Natural killer cell treated with Interleukin-12 subunit alpha and Interleukin-12 subunit beta and Interleukin-15 and Interleukin-18, amount 100 ng/mL, for 72 hours (primary cell): ENCODE measurements around the gene EXOC4. TPM values are rescaled to one million over a fixed set of nuclear protein-coding genes. Genes with fewer than 3 reads are reported as not detected.

Source experiments
- ATAC-seq, 2 donors: fragments of 150-1000 bp; cut with Tn5 transposase in 1 of 2; sonication (Bioruptor Pico), chemical (Tn5 transposase) in 1 of 2; 2 replicates each; pipeline ENCODE4 v1.10.0; 2021
- DNase-seq: peaks from one replicate; pipeline ENCODE4 v3.0.0; 2022; ENCODE audit warnings: low spot score
- H3K27ac Mint-ChIP-seq, 2 donors: 1 replicate in 1 of 2; 2 replicates in 1 of 2; pipeline ENCODE4 v1.8.0; 2022; ENCODE audit warnings: mixed read lengths in 2 of 2, mild to moderate bottlenecking in 1 of 2, moderate library complexity in 1 of 2
- H3K27me3 Mint-ChIP-seq, 2 donors: 1 replicate in 1 of 2; 2 replicates in 1 of 2; pipeline ENCODE4 v1.8.0; 2022; ENCODE audit warnings: mixed read lengths in 2 of 2
- H3K36me3 Mint-ChIP-seq: one replicate; pipeline ENCODE4 v1.8.0; 2022; ENCODE audit warnings: mixed read lengths
- H3K4me1 Mint-ChIP-seq, 2 donors: 1 replicate in 1 of 2; 2 replicates in 1 of 2; pipeline ENCODE4 v1.8.0; 2022; ENCODE audit warnings: low read depth in 2 of 2, mixed read lengths in 2 of 2, mild to moderate bottlenecking in 1 of 2
- H3K4me3 Mint-ChIP-seq: one replicate; pipeline ENCODE4 v1.8.0; 2022; ENCODE audit warnings: mixed read lengths
- H3K9me3 Mint-ChIP-seq: 2 replicates; pipeline ENCODE4 v1.8.0; 2022; ENCODE audit warnings: mixed read lengths
- total RNA-seq, 2 donors: library from RNA; stranded (reverse); gene quantifications; one replicate each; pipeline ENCODE4 v1.2.3, GENCODE V29; 2022

EXOC4 gene
- total RNA-seq, 2 donors from 2014 or later, result 78.5 to 107 TPM

DNA sequence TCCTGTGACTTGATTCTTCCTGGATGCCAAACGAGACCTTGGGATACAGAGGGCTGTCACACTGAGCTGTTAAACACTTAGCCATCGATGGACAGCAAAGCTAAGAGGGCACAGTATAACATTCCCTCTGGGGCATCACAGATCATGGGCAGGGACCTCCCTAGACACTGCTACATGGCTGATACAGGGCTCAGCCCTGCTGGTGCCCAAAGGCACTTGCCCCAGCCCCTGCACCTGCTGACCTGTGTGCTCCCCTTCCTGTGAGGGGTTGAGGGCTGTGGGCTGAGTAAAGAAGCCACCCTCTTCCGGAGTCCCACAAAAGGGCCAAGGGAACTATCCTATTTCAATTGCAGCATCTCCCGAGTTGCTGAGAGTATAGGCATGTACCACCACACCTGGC is 337.9 kb downstream of the EXOC4 start:
- DNase-seq (no peak), ATAC-seq (peak in 1 of 2 donors; percentile 6)
- no peak overlapping the region for H3K27ac Mint-ChIP-seq
- H3K4me3 Mint-ChIP-seq, result no peak overlapping the region
- peaks cover 0 to 3% of the 10 kb centered on the region in 2 donors for H3K4me1 Mint-ChIP-seq
- H3K9me3 Mint-ChIP-seq, result no peaks in the 10 kb centered on the region
- no peaks in the 10 kb centered on the region for H3K27me3 Mint-ChIP-seq
- H3K36me3 Mint-ChIP-seq, result no peaks in the 10 kb centered on the region

DNA sequence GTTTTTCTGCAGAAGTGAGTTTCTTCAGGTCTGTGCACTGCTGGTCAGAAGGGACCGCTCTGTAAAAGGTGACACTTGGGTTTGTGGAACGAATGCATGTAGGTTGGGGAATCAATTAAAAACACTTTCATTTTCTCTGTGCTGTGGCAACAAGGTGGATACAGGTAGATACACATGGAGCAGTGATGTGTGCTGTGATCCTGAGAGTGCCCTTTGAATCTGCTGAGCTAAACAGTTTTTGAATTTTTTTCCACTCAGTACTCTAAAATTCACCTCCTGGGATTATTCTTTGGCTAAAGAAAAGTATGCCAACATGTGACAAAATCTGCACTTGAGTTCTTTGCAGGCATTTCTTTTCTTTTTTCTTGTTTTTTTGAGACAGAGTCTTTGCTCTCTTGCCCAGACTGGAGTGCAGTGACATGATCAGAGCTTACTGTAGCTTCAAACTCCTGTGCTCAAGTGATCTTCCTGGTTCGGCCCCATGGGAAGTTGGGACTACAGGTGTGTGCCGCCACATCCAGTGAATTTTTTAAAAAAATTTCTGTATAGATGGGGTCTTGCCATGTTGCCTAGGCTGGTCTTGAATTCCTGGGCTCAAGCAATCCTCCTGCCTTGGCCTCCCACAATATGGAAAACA is 338.9 kb downstream of the EXOC4 start:
- no peak overlapping the region for H3K4me3 Mint-ChIP-seq
- no peaks in the 10 kb centered on the region for H3K36me3 Mint-ChIP-seq
- no peak overlapping the region for H3K27ac Mint-ChIP-seq

DNA sequence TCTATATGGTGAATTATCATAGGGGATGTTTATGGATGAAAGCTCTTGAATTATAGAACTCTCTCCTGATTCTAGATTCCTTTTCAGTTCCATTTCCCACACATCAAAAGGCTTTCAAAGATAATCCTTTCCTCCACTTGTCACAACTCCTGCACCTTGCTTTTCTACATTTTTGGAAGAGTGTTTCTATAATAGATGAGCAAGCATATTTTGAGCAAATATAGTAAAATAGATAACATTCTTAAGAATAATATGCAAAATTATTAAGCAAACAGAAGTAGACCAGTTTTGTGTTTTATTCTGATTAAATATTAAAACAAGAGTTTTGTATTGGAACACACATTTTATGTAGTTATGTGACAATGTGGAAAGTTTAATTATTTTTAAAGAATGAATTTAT is 340.7 kb downstream of the EXOC4 start:
- Mint-ChIP-seq H3K27me3 (no peaks in the 10 kb centered on the region), H3K36me3 (no peaks in the 10 kb centered on the region), H3K9me3 (no peaks in the 10 kb centered on the region), H3K4me3 (no peak overlapping the region), H3K27ac (no peak overlapping the region), H3K4me1 (peaks cover 0 to 3% of the 10 kb centered on the region in 2 donors)
- DNase-seq, result no peak
- ATAC-seq, result no peak

More for the DNA sequence above, 338.9 kb downstream of the EXOC4 start:
- peaks cover 0 to 3% of the 10 kb centered on the region in 2 donors for H3K4me1 Mint-ChIP-seq
- no peaks in the 10 kb centered on the region for H3K27me3 Mint-ChIP-seq
- H3K9me3 Mint-ChIP-seq, result no peaks in the 10 kb centered on the region
- ATAC-seq (no peak), DNase-seq (no peak)

DNA sequence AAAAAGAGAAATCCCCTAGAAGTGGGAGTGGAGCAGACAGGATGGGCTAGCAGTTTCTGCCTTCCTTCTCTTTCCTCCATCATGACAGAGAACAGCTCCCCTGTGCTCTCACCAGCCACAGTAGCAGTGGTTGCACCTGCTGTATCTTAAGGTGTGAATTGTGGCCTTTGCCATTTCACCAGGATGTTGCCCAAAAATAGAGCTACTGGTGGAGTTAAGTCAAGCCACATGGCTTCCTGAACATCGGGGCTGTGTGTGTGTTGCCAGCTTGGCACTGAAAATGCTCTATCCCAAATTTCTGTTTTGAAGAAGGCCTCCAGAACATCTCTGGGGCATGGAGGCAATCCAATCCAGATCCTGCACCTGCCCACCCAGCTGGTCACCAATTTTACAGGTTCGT is 348.7 kb downstream of the EXOC4 start:
- peak overlapping the region in 1 of 2 donors; percentile 51 for H3K27ac Mint-ChIP-seq
- no peak for ATAC-seq
- no peaks in the 10 kb centered on the region for H3K9me3 Mint-ChIP-seq
- H3K4me1 Mint-ChIP-seq, result peaks cover 6 to 19% of the 10 kb centered on the region in 2 donors
- no peak overlapping the region for H3K4me3 Mint-ChIP-seq
- no peaks in the 10 kb centered on the region for H3K27me3 Mint-ChIP-seq
- no peaks in the 10 kb centered on the region for H3K36me3 Mint-ChIP-seq
- no peak for DNase-seq

DNA sequence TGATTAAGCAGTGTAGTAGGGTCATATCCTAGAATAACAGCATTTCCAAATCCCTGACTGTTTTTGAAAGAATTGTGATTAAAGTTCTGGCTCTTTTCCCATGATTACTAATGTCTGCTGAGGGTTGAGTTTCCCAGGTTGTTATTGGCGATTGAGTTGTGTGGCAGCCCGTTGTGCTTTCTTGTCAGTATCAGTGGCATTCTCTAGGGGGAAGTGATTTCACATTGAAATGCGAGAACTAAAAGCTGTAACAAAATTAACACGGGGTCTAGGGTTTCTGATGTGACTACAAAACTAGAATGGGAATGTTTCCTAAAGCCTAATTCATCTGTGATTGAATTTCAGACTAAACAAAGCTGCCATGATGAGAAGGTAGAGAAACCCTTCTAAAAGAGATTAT is 349.4 kb downstream of the EXOC4 start:
- no peaks in the 10 kb centered on the region for H3K27me3 Mint-ChIP-seq
- H3K9me3 Mint-ChIP-seq, result no peaks in the 10 kb centered on the region
- H3K4me1 Mint-ChIP-seq, result peaks cover 6 to 19% of the 10 kb centered on the region in 2 donors
- H3K36me3 Mint-ChIP-seq, result no peaks in the 10 kb centered on the region
- H3K27ac Mint-ChIP-seq, result no peak overlapping the region
- no peak overlapping the region for H3K4me3 Mint-ChIP-seq
- DNase-seq (no peak), ATAC-seq (no peak)

DNA sequence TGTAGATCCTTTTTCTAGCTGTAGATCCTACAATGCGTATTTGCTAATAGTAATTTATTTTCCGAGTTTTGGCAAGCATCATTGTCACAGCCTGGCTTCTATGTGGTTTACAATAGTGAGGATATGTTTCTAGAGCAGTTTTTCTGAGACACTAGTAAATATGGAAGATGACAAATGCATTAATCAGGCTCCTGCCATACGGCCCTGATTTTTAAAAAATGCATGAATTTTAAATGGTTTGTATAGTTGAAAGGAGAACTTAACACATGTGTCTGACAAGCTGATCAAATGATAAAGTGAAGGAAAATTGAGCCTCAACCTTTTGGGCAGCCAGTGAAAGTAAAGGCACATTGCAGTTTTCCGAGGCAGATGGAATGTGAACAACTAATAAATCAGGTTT is 354.1 kb downstream of the EXOC4 start:
- Mint-ChIP-seq H3K4me3 (no peak overlapping the region), H3K27ac (no peak overlapping the region), H3K4me1 (peaks cover 9 to 11% of the 10 kb centered on the region in 2 donors), H3K36me3 (no peaks in the 10 kb centered on the region), H3K9me3 (no peaks in the 10 kb centered on the region), H3K27me3 (no peaks in the 10 kb centered on the region)
- ATAC-seq (no peak), DNase-seq (no peak)

DNA sequence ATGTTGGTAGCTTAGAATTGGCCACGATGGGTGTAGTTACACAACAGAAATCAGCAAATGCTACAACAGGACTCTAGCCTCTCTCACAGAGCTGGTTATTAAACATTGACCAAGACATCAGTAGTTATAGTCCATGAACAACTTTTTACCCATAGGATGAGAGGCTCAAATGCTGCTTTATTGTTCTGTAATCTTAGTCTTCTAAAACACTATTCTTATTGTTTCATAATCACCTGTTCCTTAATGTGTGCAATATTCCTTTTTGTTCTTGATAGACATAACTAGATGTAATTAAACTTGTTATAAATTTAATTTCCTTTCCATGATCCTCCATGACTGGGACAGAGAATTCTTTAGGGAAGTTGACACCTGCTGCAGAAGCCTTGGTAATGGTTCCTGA is 356.9 kb downstream of the EXOC4 start:
- Mint-ChIP-seq H3K27ac (no peak overlapping the region), H3K27me3 (no peaks in the 10 kb centered on the region), H3K4me3 (no peak overlapping the region), H3K36me3 (no peaks in the 10 kb centered on the region), H3K4me1 (peaks cover 11 to 15% of the 10 kb centered on the region in 2 donors), H3K9me3 (no peaks in the 10 kb centered on the region)
- ATAC-seq (no peak), DNase-seq (no peak)

DNA sequence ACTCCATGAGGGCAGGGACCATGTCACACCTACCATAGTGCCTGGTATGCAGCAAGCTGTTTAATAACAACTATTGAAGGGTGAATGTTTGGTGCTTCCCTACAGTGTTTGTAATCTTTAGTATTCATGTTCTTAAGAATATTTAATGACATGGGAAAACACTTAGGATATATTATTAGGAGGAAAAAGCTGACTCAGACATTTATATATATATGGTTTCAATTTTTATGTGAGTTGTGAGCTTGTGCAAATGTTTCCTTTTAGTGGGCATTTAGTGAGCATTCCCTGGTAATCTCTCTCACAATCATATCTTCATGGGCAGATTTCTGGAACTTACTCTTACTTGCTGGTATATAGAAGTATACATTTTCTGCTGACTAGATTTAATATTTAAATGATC is 359.1 kb downstream of the EXOC4 start:
- ATAC-seq (no peak), DNase-seq (no peak)
- no peaks in the 10 kb centered on the region for H3K9me3 Mint-ChIP-seq
- H3K4me3 Mint-ChIP-seq, result no peak overlapping the region
- H3K27ac Mint-ChIP-seq, result no peak overlapping the region
- no peaks in the 10 kb centered on the region for H3K27me3 Mint-ChIP-seq
- H3K4me1 Mint-ChIP-seq, result peaks cover 11 to 15% of the 10 kb centered on the region in 2 donors
- H3K36me3 Mint-ChIP-seq, result no peaks in the 10 kb centered on the region

DNA sequence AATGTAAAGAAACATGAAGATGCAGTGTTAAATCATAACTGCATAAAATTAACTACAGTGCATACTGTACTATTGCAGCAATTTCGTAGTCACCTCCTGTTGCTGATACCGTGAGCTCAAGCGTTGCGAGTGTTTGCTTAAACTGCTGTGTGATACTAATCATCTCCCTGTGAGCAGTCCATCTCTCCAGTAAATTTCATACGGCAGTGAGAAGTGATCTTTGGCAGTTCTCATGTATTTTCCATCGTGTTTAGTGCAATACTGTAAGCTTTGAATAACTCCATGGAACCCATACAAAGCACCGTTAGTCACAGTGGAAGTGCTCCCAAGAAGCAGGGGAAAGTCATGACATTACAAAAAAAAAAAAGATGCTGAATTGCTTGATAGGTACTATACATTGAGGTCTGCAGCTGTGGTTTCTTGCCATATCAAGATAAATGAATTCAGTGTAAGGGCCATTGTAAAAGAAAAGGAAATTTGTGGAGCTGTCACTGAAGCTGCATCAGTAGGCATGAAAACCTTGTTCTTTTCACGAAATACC is 360.4 kb downstream of the EXOC4 start:
- no peak for ATAC-seq
- no peak overlapping the region for H3K4me3 Mint-ChIP-seq
- no peaks in the 10 kb centered on the region for H3K36me3 Mint-ChIP-seq
- DNase-seq, result no peak
- H3K9me3 Mint-ChIP-seq, result no peaks in the 10 kb centered on the region
- H3K4me1 Mint-ChIP-seq, result peaks cover 11 to 15% of the 10 kb centered on the region in 2 donors
- no peak overlapping the region for H3K27ac Mint-ChIP-seq
- no peaks in the 10 kb centered on the region for H3K27me3 Mint-ChIP-seq

DNA sequence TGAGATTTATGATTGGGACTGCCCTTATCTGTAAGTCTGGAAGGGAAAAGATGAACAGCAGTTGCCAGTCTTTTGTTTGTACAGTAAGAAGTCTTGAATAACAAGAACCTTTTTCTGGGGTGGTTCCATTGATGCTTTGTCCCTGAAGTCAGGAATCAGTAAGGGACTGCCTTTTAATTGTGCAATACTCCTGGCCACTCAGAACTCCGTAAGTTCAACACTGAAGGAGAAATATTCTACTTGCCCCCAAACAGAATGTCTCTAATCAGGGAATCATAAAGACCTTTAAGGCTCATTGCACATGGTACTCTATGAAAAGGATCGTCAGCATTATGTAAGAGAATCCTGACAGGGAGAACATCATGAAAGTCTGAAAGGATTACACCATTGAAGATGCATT is 361.4 kb downstream of the EXOC4 start:
- Mint-ChIP-seq H3K36me3 (no peaks in the 10 kb centered on the region), H3K4me1 (peaks cover 11 to 15% of the 10 kb centered on the region in 2 donors)

DNA sequence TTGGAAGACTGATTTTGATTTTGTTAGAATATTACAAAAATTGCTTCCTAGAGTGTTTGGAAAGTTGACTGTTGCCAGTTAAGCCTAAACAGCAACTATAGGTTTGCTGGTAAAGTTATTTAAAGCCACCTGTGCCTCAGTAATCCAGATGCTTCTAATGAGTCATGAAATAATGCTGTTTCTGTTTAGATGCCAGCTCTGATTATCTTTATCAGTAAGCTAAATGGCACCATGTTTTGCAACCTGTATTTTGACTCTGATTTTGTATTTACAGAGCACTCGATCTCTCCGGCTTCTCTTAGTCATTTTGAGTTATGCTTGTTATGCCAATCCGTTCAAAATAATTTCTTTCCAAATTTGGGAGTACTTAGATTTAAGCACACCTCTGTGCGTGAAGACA is 366.1 kb downstream of the EXOC4 start:
- H3K27me3 Mint-ChIP-seq, result no peaks in the 10 kb centered on the region
- ATAC-seq, result no peak
- no peak overlapping the region for H3K27ac Mint-ChIP-seq

More for the DNA sequence above, 361.4 kb downstream of the EXOC4 start:
- no peak overlapping the region for H3K27ac Mint-ChIP-seq
- no peak for ATAC-seq
- no peaks in the 10 kb centered on the region for H3K27me3 Mint-ChIP-seq
- DNase-seq, result no peak
- H3K9me3 Mint-ChIP-seq, result no peaks in the 10 kb centered on the region
- H3K4me3 Mint-ChIP-seq, result no peak overlapping the region

DNA sequence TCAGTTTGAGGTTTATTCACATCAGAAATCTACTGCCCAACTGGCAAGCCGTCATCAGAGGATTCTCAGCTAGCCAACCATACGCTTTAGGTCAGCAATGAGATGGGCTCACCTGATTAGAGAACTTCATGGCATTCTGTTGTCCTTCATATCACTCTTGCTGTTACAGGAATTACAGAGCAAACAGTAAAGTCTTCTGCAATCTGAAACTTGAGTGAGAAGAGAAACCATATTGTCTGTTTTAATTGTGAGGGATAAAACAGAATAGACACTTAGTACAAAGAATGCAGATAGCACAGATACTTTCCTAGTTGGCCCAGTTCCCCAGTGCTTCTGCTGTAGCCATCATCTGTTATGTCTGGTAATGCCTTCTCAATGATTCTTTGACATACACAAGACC is 366.6 kb downstream of the EXOC4 start:
- no peaks in the 10 kb centered on the region for H3K27me3 Mint-ChIP-seq
- no peak overlapping the region for H3K27ac Mint-ChIP-seq
- no peaks in the 10 kb centered on the region for H3K36me3 Mint-ChIP-seq
- no peaks in the 10 kb centered on the region for H3K9me3 Mint-ChIP-seq
- H3K4me3 Mint-ChIP-seq, result no peak overlapping the region
- DNase-seq (no peak), ATAC-seq (no peak)
- H3K4me1 Mint-ChIP-seq, result no peaks in the 10 kb centered on the region

More for the DNA sequence above, 366.1 kb downstream of the EXOC4 start:
- no peak overlapping the region for H3K4me3 Mint-ChIP-seq
- peaks cover 0 to under 1% of the 10 kb centered on the region in 2 donors for H3K4me1 Mint-ChIP-seq
- H3K9me3 Mint-ChIP-seq, result no peaks in the 10 kb centered on the region
- no peaks in the 10 kb centered on the region for H3K36me3 Mint-ChIP-seq
- no peak for DNase-seq

DNA sequence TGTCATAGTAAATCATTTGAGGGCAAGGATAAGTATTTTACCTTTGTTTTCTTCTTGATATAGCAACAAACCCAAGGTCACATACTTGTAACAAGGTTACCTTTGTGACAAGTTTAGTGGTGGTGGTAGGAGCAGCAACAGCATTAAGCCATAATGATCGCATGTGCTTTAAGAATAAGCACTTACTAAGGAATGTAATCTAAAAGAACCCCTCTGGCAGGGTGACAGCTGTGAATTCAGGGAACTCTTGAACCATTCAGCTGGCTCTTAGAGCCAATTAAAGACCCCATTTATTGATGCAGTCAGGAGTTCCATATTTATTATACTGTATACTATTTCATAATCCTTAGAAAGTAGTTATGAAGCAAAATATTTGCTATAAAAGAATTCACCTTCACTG is 370.8 kb downstream of the EXOC4 start:
- Mint-ChIP-seq H3K27me3 (no peaks in the 10 kb centered on the region), H3K27ac (no peak overlapping the region), H3K4me3 (no peak overlapping the region), H3K36me3 (no peaks in the 10 kb centered on the region), H3K9me3 (no peaks in the 10 kb centered on the region), H3K4me1 (no peaks in the 10 kb centered on the region)
- DNase-seq (no peak), ATAC-seq (no peak)

DNA sequence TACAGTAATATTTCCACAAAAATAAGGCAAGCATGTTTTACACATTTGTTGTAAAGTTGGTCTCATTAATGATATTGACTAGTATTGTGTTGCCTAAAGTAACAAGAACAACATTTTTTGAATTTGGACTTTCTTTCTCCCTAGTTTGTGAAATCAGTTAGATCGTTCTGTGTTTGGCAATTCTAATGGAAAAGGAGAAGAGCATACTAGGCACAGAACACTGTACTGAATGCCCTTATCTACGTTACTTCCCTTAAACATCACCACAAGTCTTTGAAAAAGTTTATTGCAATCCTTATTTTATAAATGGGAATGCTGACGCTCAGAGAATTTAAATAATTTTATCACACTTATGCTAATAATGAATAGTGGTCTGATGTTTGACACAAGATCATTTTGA is 372.2 kb downstream of the EXOC4 start:
- ATAC-seq (no peak), DNase-seq (no peak)
- Mint-ChIP-seq H3K36me3 (no peaks in the 10 kb centered on the region), H3K4me1 (no peaks in the 10 kb centered on the region), H3K9me3 (no peaks in the 10 kb centered on the region), H3K4me3 (no peak overlapping the region), H3K27me3 (no peaks in the 10 kb centered on the region), H3K27ac (no peak overlapping the region)

DNA sequence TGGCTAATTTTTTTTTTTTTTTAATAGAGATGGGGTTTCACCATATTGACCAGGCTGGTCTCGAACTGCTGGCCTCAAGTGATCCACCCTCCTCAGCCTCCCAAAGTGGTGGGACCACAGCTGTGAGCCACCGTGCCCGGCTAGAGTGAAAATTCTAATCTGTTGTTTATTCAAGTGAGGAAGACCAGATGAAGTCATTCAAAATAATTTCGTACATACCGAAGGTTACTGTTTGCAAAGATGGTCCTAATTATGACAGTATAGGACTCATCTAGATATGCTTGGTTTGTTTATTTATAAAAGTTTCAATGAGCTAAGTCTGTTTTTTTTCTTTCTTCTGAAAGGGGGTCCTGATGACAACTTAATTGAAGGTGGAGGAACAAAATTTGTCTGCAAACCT is 376.8 kb downstream of the EXOC4 start:
- Mint-ChIP-seq H3K4me3 (no peak overlapping the region), H3K9me3 (no peaks in the 10 kb centered on the region), H3K27ac (no peak overlapping the region), H3K27me3 (no peaks in the 10 kb centered on the region), H3K4me1 (peaks cover 5 to 13% of the 10 kb centered on the region in 2 donors), H3K36me3 (no peaks in the 10 kb centered on the region)
- DNase-seq (no peak), ATAC-seq (no peak)
